OCI-LY3 (cell line): ENCODE data around the gene IL16.

Source experiments
- EZH2phosphoT487 ChIP-seq: fragments of 200-600 bp; shearing (Covaris generic); IDR thresholded peaks from 2 replicates; pipeline ENCODE4 v1.6.1; 2018; ENCODE audit warnings: antibody characterized with exemption, mixed run types, low read depth
- TF ChIP-seq, protein P1 (sequence below): fragments of 200-600, 300-600 bp; sonication (generic); IDR thresholded peaks from 2 replicates; pipeline ENCODE4 v1.5.1; 2014; ENCODE audit warnings: antibody characterized with exemption, low read length, low read depth

DNA sequence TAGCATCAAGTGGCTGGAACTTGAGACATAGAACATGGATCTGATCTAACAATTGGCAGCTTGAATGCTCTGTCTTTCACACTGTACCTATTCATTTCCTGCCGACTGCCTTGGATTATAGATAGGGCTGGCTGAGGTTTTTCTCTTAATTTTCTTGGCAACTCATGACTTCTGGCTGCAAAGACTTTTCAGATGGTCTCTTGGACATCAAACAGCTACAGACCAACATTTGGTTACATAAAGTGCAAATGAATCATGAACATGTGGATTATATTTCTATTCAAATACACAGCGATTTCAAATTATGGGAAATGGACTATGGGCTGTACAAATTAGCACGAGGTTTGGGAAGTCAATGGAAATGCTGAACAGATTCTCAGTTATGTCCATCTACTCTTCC is 26.2 kb upstream of the IL16 start:
- no peak for TF ChIP-seq EZH2phosphoT487
- TF ChIP-seq, protein P1, sequence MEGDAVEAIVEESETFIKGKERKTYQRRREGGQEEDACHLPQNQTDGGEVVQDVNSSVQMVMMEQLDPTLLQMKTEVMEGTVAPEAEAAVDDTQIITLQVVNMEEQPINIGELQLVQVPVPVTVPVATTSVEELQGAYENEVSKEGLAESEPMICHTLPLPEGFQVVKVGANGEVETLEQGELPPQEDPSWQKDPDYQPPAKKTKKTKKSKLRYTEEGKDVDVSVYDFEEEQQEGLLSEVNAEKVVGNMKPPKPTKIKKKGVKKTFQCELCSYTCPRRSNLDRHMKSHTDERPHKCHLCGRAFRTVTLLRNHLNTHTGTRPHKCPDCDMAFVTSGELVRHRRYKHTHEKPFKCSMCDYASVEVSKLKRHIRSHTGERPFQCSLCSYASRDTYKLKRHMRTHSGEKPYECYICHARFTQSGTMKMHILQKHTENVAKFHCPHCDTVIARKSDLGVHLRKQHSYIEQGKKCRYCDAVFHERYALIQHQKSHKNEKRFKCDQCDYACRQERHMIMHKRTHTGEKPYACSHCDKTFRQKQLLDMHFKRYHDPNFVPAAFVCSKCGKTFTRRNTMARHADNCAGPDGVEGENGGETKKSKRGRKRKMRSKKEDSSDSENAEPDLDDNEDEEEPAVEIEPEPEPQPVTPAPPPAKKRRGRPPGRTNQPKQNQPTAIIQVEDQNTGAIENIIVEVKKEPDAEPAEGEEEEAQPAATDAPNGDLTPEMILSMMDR, result no peak
